Mucosa of gallbladder (tissue), 1 donor: ENCODE measurements around the gene BMAL1. TPM values are rescaled to one million over a fixed set of nuclear protein-coding genes. Genes with fewer than 3 reads are reported as not detected.
A peak's percentile ranks its signal among the peaks of the same experiment; 100 is the strongest.

Experiments used
- DNase-seq: peaks from one replicate; pipeline ENCODE4 v3.0.0-alpha.2; 2020; ENCODE audit warnings: low spot score
- total RNA-seq: library from RNA; stranded (reverse); gene quantifications from one replicate; pipeline ENCODE4 v1.2.1, GENCODE V29; 2021
- donor health status: DM: no; HTN: no; CAD: no.

The BMAL1 gene
- total RNA-seq, 1 donor from 2014 or later, result 21.2 TPM

DNA sequence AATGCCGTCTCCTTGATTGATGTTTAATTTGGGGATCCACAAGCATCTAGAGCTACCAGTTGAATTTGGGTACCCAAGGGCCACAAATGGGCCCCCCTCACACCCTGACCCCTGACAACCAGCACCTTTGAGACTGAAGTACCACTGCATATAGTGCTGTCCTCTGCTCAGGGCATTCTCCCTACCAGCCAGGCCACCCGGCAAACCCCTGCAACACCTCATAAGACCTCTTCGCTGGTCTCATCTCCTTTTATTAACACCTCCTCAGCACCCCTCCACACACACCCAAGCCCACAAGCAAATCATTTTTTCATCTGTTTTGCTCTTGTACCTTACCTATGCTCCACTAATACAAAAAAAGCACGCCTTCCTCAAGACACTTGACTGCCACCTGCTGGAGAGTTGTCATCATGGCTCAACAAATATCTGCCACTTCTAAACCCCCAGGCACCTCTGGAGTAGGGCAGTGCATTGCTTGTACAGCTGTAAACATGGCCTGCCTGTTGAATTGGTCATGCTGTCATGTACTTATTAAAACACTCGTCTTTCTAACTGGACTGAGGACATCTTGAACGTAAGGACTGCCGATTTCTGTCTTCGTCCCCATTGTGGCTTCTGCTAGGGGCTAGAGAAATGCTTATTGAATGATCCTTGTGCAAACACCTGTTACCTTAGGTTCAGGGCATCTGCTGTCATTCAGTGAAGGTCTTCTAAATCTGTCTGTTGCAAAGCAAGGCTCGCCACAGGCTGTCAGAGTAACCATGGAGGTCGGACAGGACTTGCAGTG lies 66.5 kb downstream of the BMAL1 start:
- DNase-seq, result peak; percentile 70

DNA sequence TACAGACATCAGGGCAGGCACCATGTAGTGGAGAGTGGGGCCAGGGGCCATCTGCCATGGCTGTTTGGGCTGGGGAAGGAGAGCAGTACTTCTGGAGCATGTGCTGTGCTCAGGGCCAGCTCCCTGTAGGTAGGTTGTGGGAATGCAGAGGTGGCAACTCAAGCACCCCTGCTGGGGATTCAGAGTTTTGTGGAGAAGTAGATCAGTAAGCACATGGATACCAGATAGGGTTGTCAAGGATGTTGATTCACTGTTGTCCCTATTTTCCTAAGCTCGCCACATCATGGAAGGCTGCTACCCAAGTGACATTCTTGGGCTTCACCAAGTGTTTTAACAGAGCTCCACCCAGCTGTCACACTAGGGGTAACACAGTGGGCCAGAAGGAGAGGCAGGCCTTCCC lies 67.2 kb downstream of the BMAL1 start:
- no peak for DNase-seq

DNA sequence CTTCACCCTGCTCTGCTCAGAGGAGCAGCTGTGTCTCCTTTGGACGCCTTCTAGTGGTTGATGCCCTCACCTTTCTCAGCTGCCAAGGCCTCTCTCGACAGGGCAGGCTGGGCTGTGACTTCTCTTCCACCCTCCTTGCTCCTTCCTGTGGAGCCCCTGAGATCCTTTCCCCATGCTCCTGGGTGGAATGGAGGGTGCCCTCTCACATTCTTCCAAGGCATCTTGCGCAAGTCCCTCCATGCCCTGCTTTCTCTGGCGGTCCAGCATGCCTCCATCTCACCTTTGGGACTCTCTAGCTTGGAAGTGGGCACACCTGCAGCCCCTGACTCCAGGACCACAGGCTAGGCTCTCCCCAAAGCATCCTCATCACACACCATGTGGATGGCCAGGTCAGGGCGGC lies 68.9 kb downstream of the BMAL1 start:
- DNase-seq, result no peak

DNA sequence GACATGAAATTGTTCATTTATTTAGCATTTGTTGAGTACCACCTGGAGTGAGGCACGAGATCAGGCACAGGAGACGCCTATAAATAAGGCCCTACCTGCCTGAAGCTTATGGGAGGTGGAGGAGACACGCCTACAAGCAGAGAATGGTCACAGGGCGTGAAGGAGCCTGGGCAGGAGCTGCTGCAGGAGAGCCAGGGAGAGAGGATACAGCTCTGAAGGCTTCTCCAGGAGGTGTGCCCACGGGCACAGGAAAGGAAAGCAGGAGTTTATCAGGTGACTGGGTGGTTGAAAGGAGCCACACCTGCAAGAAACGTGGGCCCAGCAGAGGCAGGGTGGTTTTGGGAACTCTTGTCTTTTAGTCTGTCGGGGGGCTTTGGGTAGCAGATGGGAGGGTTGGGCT lies 70.3 kb downstream of the BMAL1 start:
- DNase-seq, result no peak

DNA sequence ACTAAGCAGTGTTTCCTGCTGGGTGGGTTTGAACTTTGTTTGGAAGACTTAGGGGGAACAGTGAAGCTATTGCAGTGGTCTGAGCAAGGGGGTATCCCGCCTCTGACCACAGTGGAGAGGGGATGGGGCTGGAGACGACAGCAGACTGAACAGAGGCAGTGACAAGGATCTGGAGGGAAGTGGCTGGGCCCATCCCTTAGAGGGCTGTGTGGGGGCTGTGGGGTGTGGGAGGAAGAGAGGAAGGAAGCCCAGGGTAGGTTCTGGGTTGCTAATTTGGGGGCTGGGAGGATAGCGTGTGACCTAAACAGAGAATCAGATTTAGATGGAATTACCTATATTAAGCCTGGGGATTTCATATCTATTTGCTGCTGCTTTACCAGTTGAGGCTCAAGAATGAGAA lies 70.7 kb downstream of the BMAL1 start:
- DNase-seq, result no peak

DNA sequence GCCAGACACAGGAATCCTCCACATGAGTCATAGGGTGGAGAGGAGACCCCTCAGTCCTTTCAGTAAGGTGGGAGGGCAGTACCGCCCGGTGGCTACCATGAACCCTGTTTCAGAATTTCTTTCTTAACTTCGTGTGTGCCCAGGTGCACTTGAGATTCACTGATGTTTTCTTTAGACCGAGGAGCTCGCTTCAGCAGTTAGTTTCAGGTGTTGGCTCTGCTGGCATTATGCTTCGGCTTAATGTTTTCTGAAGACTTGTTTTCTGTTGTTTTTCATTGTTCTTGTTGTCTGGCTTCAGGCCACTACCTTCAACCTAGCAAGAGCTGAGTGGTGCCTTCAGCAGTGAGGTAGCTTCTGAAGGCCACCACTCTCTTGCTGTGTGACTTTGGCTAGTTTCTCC lies 71.5 kb downstream of the BMAL1 start:
- DNase-seq, result no peak

DNA sequence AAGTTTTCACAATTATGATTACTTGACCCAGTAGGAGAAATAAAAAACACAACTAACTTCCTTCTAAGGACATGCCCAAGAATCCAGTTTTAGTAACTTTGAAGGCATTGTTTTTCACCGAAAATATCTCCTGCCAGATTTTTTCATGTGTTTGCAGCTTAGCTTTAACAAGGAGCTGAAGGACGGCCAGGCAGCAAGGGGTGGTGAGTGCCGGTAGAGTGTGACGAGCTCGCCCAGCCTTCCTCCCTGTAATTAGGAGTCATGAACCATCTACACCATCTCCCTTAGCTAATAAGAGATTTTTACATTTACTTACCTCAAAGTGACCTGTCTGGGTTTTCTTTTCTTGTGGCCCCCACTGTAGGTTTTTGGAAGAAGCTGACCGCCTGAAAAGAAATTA lies 72.0 kb downstream of the BMAL1 start:
- no peak for DNase-seq

DNA sequence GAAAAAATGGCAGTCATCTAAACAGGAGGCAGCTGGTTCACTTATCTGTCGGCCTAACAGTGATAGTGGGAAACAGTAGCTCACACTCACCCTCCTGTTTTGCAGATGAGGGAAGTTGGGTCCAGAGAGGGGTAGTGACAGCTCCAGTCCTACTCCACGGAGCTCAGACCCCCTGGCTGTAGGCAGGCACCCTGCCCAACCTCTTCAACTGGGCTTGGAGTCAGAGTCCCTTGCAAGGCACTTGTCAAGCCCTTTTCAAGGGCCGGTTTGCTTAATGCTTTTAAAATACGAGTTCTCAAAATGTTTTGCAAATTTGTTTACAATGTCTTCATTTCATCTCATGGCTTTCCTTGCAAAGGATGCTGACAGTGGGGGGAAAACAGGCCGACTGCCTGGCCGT lies 75.1 kb downstream of the BMAL1 start:
- no peak for DNase-seq

DNA sequence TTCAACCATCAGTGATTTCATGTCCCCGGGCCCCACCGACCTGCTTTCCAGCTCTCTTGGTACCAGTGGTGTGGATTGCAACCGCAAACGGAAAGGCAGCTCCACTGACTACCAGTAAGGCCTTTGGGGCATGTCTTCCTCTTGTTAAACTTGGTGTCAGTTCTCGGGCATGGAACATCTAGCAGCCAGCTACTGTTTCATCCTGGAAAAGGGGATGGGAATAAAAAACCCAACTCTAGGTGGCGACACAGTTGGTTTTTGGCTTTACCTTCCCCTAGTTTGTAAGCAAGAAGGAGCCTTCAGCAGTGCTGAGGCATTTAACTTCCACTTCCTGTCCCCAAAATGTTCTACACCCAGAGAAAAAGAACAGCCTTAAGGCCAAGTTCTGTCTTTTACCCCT lies 76.7 kb downstream of the BMAL1 start:
- no peak for DNase-seq

DNA sequence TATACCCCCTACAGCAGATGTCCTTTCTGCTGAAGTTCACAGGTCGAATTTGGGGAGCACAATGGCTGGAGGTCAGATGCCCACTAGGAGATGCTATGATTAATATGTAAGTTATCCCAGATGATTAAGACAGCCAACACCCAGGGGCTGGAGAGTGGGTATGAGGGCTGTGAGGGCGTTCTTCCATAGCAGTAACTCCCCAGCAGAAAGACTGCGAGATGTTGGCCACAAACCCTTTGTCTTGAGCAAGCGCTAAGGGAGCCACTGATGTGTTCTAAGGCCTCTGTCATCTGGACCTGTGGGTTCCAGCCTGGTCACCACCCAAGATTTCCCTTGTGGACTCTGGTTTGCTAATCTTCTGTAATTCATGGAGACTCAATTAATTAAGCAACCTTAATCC lies 77.6 kb downstream of the BMAL1 start:
- no peak for DNase-seq

DNA sequence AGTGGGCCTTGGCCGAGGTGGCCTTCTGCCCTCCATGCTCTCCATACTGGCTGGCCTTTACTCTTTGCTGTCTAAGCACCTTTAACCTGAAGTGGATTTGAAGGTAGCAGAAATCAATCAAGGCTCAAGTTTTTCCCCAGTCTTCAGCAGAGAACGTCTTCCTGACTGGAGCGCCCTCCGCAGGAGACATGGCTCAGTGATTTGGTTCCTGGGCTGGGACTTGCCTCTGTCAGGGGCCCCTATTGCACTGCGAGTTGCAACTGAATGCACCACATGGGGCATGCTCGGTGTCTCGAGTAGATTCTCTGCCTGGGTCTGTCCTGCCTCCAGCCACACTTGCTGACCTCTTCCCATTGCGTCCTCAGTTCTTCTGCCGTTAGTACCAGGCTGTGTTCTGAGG lies 79.6 kb downstream of the BMAL1 start:
- DNase-seq, result no peak

DNA sequence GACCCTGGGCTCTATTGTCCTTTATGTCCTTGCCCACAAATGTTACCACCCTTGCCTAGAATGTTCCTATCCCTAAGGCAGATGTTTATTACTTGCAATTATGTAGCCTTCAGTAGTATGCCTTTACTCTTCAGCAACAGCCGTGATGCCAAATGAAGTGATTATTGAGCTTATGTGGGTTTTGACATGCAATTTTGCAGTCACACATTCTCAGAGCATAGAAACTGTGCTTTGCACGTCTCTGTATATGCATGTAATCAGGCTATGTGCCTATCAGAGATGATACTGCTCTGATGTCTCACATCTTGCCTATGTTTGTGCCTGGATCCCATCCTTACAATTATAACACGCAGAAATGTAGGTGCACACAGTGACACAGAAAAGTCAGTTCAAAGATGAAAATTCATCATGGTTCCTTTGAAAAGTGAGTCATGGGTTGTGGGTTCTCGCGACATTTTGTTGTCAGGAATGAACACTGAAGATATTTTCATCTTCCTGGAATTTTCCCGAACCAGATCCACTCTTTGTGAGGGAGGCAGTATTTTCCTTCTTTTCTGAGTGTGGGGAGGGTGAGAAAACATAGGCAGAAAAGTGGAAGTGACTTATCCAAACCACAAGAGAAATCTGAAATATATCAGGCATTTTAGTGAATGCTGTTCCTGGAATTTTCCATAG lies 81.1 kb downstream of the BMAL1 start:
- DNase-seq, result no peak

DNA sequence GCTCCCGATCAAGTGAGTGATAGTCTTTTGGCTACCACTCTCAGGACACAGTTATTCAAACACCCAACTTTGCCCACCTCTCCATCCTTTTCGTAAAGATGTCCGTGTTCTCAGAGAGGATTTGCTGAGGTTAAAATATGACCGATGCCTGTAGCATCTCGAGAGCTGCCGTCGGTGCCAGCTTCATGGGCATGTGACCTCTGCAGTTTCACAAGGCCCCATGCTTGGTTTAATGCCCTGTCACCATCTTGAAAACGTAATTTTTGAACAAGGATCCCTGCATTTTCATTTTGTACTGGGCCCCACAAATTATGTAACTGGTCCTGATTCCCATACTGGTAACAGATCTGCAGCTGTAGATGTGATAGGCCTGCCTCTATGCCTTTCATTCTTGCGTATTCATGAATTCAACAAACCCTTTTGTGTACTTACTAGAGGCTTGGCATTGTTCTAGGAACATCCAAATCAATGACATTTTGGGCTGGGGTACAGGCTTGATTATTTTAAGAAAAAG lies 85.1 kb downstream of the BMAL1 start:
- DNase-seq, result no peak

DNA sequence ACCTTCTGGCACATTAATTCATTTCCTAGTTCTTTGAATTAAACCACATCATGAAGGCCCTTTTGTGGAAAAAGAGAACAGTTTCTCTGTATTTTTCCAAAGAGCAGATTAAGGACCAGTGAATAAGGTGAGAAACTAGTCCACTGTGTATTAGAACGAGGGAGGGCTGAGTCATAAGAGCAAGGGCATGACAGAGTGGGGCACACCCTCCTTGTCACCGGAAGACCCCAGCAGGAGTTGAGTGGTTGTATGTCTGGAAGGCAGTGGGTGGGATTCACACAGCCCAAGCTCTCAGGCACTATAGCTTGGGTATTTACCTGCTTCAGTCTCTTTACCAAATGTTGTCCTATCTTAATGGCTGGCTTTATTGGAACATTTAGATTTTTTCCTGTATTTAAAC lies 86.8 kb downstream of the BMAL1 start:
- no peak for DNase-seq

DNA sequence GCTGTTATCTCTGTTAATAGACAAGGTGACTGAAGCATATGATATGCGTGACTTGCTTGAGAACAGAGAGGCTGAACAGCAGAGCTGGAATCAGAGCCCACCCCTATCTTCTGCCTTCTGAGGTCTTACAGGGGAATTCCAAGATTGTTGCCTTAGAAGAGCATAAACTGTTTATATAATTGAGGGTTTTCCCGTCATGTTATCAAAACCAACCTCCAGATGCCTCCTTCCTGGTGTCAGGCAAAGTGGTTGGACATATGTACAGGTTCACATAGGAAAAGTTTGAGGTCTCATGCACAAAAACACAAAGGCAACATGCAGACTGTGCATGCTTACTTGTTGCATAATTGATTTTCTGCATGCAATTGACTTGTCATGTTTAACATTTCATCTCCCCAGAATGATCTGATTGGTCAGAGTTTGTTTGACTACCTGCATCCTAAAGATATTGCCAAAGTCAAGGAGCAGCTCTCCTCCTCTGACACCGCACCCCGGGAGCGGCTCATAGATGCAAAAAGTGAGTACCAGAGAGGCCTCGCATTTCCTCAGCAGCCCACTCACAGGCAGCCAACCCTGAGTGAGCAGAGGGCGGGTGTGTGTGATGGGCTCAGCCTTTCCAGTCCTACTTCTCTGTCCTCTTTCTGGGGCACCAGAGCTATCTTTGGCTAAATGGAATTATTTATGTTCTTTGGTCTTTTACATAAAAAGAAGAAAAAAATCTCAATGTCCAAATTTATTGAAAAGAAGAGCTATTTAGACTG lies 88.9 kb downstream of the BMAL1 start:
- no peak for DNase-seq

DNA sequence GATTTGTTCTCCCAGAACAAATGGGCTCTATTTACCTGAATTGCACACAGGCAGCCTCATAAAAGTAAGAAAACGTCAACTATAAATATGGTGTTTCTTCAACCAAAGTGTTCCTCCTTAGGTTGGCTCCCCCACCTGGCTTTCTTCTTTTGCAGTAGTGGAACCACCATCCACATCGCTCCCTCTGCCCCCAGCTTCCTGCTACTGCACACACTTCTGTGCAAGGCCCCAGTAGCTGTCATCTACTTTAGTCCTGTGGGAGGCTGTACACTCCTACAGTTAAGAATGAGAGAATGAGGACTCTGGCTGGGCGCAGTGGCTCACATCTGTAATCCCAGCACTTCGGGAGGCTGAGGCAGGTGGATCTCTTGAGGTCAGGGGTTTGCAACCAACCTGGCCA lies 89.5 kb downstream of the BMAL1 start:
- DNase-seq, result no peak

DNA sequence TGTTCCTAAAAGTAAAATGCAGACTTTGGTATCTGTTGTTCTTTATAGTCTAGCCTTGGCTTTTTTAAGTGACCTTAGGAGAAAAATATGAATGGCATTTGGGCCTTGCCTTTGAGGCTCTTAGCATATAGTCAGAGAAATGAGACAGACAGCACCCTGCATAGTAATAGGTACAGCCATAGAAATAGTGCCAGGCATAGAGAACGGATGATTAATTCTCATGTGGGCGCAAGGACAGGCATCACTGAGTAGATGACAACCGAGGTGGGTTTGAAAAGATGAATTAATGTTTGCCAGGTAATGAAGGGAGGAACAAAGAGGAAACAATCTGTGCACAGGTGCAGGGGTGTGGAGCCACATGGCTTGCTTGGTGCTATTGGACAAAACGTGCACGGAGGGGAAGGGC lies 90.5 kb downstream of the BMAL1 start:
- no peak for DNase-seq

DNA sequence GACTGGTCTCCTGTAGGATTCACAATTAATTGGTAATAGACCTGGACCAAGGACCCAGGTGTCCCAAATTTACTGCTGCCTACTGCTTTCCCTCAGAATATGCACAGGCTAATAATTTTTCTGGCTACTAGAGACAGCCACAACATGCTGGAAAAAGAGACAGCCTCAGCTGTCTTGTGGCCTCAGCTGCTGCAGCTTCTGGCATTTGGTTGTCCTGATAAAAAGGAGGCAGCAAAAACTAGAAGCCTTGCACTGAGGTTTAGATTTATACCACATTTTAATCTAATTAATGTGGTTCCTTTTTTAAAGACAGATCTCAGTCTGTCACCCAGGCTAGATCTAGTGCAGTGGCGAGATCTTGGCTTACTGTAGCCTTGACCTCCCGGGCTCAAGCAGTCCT lies 95.6 kb downstream of the BMAL1 start:
- no peak for DNase-seq

DNA sequence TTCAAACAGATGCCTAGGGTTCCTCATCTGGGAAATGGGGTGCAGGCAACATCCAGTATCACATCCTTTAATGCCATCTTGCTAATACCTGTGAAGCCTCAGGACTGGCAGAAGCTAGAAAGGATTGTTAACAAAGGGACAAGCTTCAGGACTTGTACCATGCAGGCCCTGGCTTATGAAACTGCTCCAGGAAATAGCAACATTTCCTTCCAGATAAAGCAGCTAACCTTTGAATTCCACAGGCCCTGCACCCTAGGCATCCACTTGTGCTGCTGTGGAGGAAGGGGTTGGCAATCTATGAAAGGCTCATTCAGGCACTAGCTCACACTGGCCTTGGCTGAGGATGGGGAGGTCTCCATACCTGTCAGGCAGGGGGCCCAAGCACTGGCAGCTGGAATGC lies 98.2 kb downstream of the BMAL1 start:
- DNase-seq, result no peak

DNA sequence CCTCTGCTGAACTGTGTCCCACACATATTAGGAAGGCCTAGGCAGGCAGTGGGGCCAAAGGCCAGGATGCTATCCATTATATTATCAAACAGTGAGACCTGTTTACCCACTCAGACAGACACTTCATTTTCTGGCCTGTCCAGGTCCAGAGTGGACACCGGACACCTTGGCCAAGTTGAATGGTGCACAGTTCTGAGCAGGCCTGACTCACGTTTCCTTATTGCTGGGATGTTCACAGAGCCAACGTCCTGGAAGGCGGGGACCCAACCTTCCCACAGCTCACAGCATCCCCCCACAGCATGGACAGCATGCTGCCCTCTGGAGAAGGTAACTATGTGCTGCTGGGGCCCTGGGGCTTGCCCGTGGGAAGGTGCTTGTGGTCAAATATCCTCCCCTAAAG lies 98.8 kb downstream of the BMAL1 start:
- no peak for DNase-seq

DNA sequence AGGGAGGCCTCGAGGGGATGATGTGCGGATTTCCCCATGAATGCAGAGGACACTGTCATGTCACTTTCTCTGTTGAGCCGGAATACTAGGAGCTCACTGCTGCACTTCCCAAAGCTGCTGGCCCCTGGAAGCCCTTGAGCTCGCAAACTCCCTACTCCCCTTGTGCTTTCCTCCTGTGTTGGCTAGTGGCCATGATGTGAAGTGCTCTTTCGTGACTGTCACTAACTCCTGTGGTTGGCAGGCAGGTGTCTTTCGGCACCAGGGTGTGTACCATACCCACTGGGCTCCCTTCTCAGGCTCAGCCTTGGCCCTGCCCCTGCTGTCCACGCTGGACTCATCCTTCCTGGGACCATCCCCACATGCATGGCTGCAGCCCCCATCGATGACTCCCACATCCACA lies 99.2 kb downstream of the BMAL1 start:
- no peak for DNase-seq

DNA sequence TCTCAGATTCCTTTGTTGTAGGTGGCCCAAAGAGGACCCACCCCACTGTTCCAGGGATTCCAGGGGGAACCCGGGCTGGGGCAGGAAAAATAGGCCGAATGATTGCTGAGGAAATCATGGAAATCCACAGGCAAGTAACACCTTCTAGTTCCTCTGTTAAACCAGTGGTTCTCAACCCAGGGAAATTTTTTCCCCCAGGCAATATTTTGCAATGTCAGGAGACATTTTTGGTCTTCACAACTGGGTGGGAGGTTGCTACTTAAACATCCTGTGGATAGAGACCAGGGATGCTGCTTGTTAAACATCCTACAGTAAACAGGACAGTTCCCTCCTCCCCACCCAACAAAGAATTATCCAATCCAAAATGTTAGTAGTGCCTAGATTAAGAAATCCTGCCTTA lies 100.7 kb downstream of the BMAL1 start:
- DNase-seq, result no peak

DNA sequence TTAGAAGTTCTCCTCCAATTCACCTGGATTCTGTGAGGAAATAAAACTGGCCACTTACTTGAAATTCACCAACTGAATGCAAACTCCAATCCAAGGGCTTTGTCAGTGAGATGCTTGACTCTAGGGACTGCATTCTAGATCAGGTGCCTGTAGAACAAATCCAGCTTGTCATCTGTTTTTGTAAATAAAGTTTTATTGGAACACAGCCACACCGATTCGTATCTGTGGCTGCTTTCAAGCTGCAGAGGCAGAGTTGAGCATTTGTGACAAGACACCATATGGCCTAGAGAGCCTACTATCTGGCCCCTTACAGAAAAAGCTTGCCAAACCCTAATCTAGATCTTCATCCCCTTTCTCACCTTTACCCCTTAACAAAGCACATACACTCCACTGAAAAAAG lies 103.1 kb downstream of the BMAL1 start:
- no peak for DNase-seq
